ENCODE results near the gene PTS. TPM values are rescaled to one million over a fixed set of nuclear protein-coding genes. Genes with fewer than 3 reads are reported as not detected.

Gene PTS
- polyA plus RNA-seq, 10 donors = 17.3 to 27.8 (median 20.9) TPM

Other genes with a start within 250 kb of the PTS start
- 10 to 100 TPM; 34.9 to 48.9 (median 40.8) TPM for gene DLAT, start 201.0 kb upstream of the PTS start, polyA plus RNA-seq (ENCODE audit: insufficient read length in 10 of 10)
- gene PIH1D2, start 152.4 kb upstream of the PTS start, polyA plus RNA-seq (ENCODE audit: insufficient read length in 10 of 10) = 1 to 10 TPM in 5 of 10 donors, under 1 TPM in 5; 0.65 to 1.6 (median 1.0) TPM
- 10 to 100 TPM; 25.7 to 33.1 (median 28.4) TPM for gene NKAPD1, start 152.1 kb upstream of the PTS start, polyA plus RNA-seq (ENCODE audit: insufficient read length in 10 of 10)
- 10 to 100 TPM; 50.0 to 60.7 (median 53.7) TPM for gene TIMM8B, start 139.7 kb upstream of the PTS start, polyA plus RNA-seq (ENCODE audit: insufficient read length in 10 of 10)
- gene SDHD, start 139.6 kb upstream of the PTS start, polyA plus RNA-seq (ENCODE audit: insufficient read length in 10 of 10) = 100 to 1,000 TPM in 6 of 10 donors, 10 to 100 TPM in 4; 88.1 to 119 (median 105) TPM
- gene IL18, start 62.3 kb upstream of the PTS start, polyA plus RNA-seq (ENCODE audit: insufficient read length in 10 of 10) = 1 to 10 TPM in 2 of 10 donors, under 1 TPM in 7, not detected in 1; 0.18 to 1.1 (median 0.69) TPM
- under 1 TPM in 8 of 10 donors, not detected in 2; 0.17 to 0.59 (median 0.29) TPM for gene TEX12, start 59.1 kb upstream of the PTS start, polyA plus RNA-seq (ENCODE audit: insufficient read length in 10 of 10)
- 10 to 100 TPM in 2 of 10 donors, 1 to 10 TPM in 8; 4.0 to 12.2 (median 6.0) TPM for gene BCO2, start 50.9 kb upstream of the PTS start, polyA plus RNA-seq (ENCODE audit: insufficient read length in 10 of 10)
- not detected for gene PLET1, start 34.4 kb downstream of the PTS start, polyA plus RNA-seq (ENCODE audit: insufficient read length in 10 of 10)